HCT116 (cell line): ENCODE data around the gene P3H4.
A peak's percentile ranks its signal among the peaks of the same experiment; 100 is the strongest.

Experiments used
- EZH2 ChIP-seq: fragments of 200-600 bp; sonication (generic); IDR thresholded peaks from 2 replicates; pipeline ENCODE4 v1.6.1; 2017; ENCODE audit warnings: antibody characterized with exemption, mixed run types
- EZH2phosphoT487 ChIP-seq: fragments of 200-600 bp; IDR thresholded peaks from 2 replicates; pipeline ENCODE4 v1.6.1; 2018; ENCODE audit warnings: antibody characterized with exemption, borderline replicate concordance
- POLR2A ChIP-seq: IDR thresholded peaks from 2 replicates; pipeline ENCODE4 v1.7.0; 2011; ENCODE audit warnings: borderline replicate concordance; ENCODE audit not compliant: insufficient read depth, insufficient read length; ENCODE audit errors: extremely low read depth
- RAD21 ChIP-seq: IDR thresholded peaks from 2 replicates; pipeline ENCODE4 v1.6.1; 2012; ENCODE audit warnings: low read depth, mild to moderate bottlenecking
- YY1 ChIP-seq: IDR thresholded peaks from 2 replicates; pipeline ENCODE4 v1.6.1; 2011; ENCODE audit warnings: low read length, low read depth, moderate library complexity, mild to moderate bottlenecking; ENCODE audit not compliant: insufficient replicate concordance; ENCODE audit errors: extremely low read depth
- ZFX ChIP-seq: fragments of 450-650 bp; IDR thresholded peaks from 2 replicates; pipeline ENCODE4 v1.6.1; 2017
- TF ChIP-seq, protein P1 (sequence below): IDR thresholded peaks from 2 replicates; pipeline ENCODE4 v1.6.1; 2012
- TF ChIP-seq, protein P2 (sequence below), 3 experiments: fragments of 200-600 bp in 1 of 3; sonication (generic) in 1 of 3; IDR thresholded peaks in 2 of 3; conservative IDR thresholded peaks in 1 of 3; 2 replicates each; pipeline ENCODE4 v1.5.1; 2012 to 2017; ENCODE audit warnings: low read depth in 2 of 3, low read length in 2 of 3, antibody characterized with exemption in 1 of 3, borderline replicate concordance in 1 of 3, control low read depth in 1 of 3, mild to moderate bottlenecking in 1 of 3, mixed read lengths in 1 of 3, mixed run types in 1 of 3, moderate library complexity in 1 of 3; ENCODE audit not compliant: insufficient read depth in 1 of 3

- TF ChIP-seq RAD21 (peak; percentile 40), EZH2 (no peak), YY1 (no peak), POLR2A (no peak), EZH2phosphoT487 (no peak), ZFX (no peak)
- TF ChIP-seq, protein P1, sequence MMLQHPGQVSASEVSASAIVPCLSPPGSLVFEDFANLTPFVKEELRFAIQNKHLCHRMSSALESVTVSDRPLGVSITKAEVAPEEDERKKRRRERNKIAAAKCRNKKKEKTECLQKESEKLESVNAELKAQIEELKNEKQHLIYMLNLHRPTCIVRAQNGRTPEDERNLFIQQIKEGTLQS: no peak
- TF ChIP-seq, protein P2, sequence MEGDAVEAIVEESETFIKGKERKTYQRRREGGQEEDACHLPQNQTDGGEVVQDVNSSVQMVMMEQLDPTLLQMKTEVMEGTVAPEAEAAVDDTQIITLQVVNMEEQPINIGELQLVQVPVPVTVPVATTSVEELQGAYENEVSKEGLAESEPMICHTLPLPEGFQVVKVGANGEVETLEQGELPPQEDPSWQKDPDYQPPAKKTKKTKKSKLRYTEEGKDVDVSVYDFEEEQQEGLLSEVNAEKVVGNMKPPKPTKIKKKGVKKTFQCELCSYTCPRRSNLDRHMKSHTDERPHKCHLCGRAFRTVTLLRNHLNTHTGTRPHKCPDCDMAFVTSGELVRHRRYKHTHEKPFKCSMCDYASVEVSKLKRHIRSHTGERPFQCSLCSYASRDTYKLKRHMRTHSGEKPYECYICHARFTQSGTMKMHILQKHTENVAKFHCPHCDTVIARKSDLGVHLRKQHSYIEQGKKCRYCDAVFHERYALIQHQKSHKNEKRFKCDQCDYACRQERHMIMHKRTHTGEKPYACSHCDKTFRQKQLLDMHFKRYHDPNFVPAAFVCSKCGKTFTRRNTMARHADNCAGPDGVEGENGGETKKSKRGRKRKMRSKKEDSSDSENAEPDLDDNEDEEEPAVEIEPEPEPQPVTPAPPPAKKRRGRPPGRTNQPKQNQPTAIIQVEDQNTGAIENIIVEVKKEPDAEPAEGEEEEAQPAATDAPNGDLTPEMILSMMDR (IDR thresholded peaks at IDR 0.05 in 2 of 3, conservative IDR thresholded peaks at IDR 0.05 in 1 of 3; ENCODE audit: borderline replicate concordance in 1 of 3, insufficient read depth in 1 of 3, low read depth in 2 of 3, low read length in 2 of 3): no peak
Observed at GRCh38 chr17:41800601-41801373, 11.0 kb downstream of the P3H4 start.
